ENCODE results near the gene SEC14L2. TPM values are rescaled to one million over a fixed set of nuclear protein-coding genes. Genes with fewer than 3 reads are reported as not detected.

The SEC14L2 gene
- total RNA-seq, 1 donor, result 16.6 TPM

- Histone ChIP-seq H3K4me1 (ENCODE audit: insufficient read depth, low read length) (no peaks in the 10 kb centered on the region), H4K20me1 (ENCODE audit: insufficient read depth, low read length) (no peaks in the 10 kb centered on the region), H3K4me3 (ENCODE audit: insufficient read depth, low read length) (no peak overlapping the region), H3K9me3 (ENCODE audit: low read depth, low read length) (no peaks in the 10 kb centered on the region), H3K27me3 (ENCODE audit: insufficient read depth, low read length) (peaks cover 8% of the 10 kb centered on the region), H3K27ac (ENCODE audit: low read depth, low read length) (no peak overlapping the region), H3K36me3 (ENCODE audit: insufficient read depth, low read length) (no peaks in the 10 kb centered on the region), H3K4me2 (ENCODE audit: insufficient read depth, low read length) (no peak overlapping the region), H2AFZ (ENCODE audit: low read length) (no peak overlapping the region), H3K79me2 (ENCODE audit: insufficient read depth, low read length) (no peaks in the 10 kb centered on the region)
- DNase-seq (ENCODE audit: insufficient read length, low spot score, missing footprints), result no peak
- no peak for TF ChIP-seq CTCF (IDR thresholded peaks at IDR 0.05; ENCODE audit: extremely low read depth, low read depth, low read length)
Measured at GRCh38 chr22:30436196-30436595, 39.4 kb downstream of the SEC14L2 start.

GRCh38 chr22:30438559-30438958 lies 41.7 kb downstream of the SEC14L2 start:
- TF ChIP-seq CTCF (IDR thresholded peaks at IDR 0.05; ENCODE audit: extremely low read depth, low read depth, low read length), result no peak
- peaks cover 14% of the 10 kb centered on the region for H3K4me1 ChIP-seq (ENCODE audit: insufficient read depth, low read length)
- DNase-seq (ENCODE audit: insufficient read length, low spot score, missing footprints), result no peak

GRCh38 chr22:30439226-30439625 lies 42.4 kb downstream of the SEC14L2 start:
- H4K20me1 ChIP-seq (ENCODE audit: insufficient read depth, low read length), result no peaks in the 10 kb centered on the region
- no peaks in the 10 kb centered on the region for H3K9me3 ChIP-seq (ENCODE audit: low read depth, low read length)
- peaks cover 10% of the 10 kb centered on the region for H3K27me3 ChIP-seq (ENCODE audit: insufficient read depth, low read length)
- no peak for TF ChIP-seq CTCF (IDR thresholded peaks at IDR 0.05; ENCODE audit: extremely low read depth, low read depth, low read length)
- no peak overlapping the region for H3K4me3 ChIP-seq (ENCODE audit: insufficient read depth, low read length)
- no peaks in the 10 kb centered on the region for H3K79me2 ChIP-seq (ENCODE audit: insufficient read depth, low read length)
- DNase-seq (ENCODE audit: insufficient read length, low spot score, missing footprints), result no peak
- peaks cover 14% of the 10 kb centered on the region for H3K4me1 ChIP-seq (ENCODE audit: insufficient read depth, low read length)
- H3K36me3 ChIP-seq (ENCODE audit: insufficient read depth, low read length), result no peaks in the 10 kb centered on the region
- H3K27ac ChIP-seq (ENCODE audit: low read depth, low read length), result no peak overlapping the region
- no peak overlapping the region for H3K4me2 ChIP-seq (ENCODE audit: insufficient read depth, low read length)
- H2AFZ ChIP-seq (ENCODE audit: low read length), result no peak overlapping the region

More at GRCh38 chr22:30438559-30438958, 41.7 kb downstream of the SEC14L2 start:
- peaks cover 10% of the 10 kb centered on the region for H3K27me3 ChIP-seq (ENCODE audit: insufficient read depth, low read length)
- H2AFZ ChIP-seq (ENCODE audit: low read length), result no peak overlapping the region
- H3K27ac ChIP-seq (ENCODE audit: low read depth, low read length), result no peak overlapping the region
- H3K36me3 ChIP-seq (ENCODE audit: insufficient read depth, low read length), result no peaks in the 10 kb centered on the region
- no peaks in the 10 kb centered on the region for H4K20me1 ChIP-seq (ENCODE audit: insufficient read depth, low read length)
- no peak overlapping the region for H3K4me3 ChIP-seq (ENCODE audit: insufficient read depth, low read length)
- no peak overlapping the region for H3K4me2 ChIP-seq (ENCODE audit: insufficient read depth, low read length)
- no peaks in the 10 kb centered on the region for H3K79me2 ChIP-seq (ENCODE audit: insufficient read depth, low read length)
- no peaks in the 10 kb centered on the region for H3K9me3 ChIP-seq (ENCODE audit: low read depth, low read length)

GRCh38 chr22:30439836-30440235 lies 43.0 kb downstream of the SEC14L2 start:
- H3K79me2 ChIP-seq (ENCODE audit: insufficient read depth, low read length), result no peaks in the 10 kb centered on the region
- no peak for DNase-seq (ENCODE audit: insufficient read length, low spot score, missing footprints)
- H2AFZ ChIP-seq (ENCODE audit: low read length), result no peak overlapping the region
- H3K4me3 ChIP-seq (ENCODE audit: insufficient read depth, low read length), result no peak overlapping the region
- no peak overlapping the region for H3K4me2 ChIP-seq (ENCODE audit: insufficient read depth, low read length)
- H4K20me1 ChIP-seq (ENCODE audit: insufficient read depth, low read length), result no peaks in the 10 kb centered on the region
- no peak for TF ChIP-seq CTCF (IDR thresholded peaks at IDR 0.05; ENCODE audit: extremely low read depth, low read depth, low read length)
- no peaks in the 10 kb centered on the region for H3K36me3 ChIP-seq (ENCODE audit: insufficient read depth, low read length)
- no peak overlapping the region for H3K27ac ChIP-seq (ENCODE audit: low read depth, low read length)
- no peaks in the 10 kb centered on the region for H3K9me3 ChIP-seq (ENCODE audit: low read depth, low read length)
- peaks cover 15% of the 10 kb centered on the region for H3K4me1 ChIP-seq (ENCODE audit: insufficient read depth, low read length)
- H3K27me3 ChIP-seq (ENCODE audit: insufficient read depth, low read length), result peaks cover 10% of the 10 kb centered on the region
